Memory B cell (primary cell): Measurements from ENCODE around the gene CCL18.
"Not testable (repeated sequence)": the region's sequence is repeated elsewhere in the genome, so short reads cannot be mapped to it uniquely, and the experiment has no call there.

Source experiments
- ATAC-seq: fragments of 150-1000 bp; cut with Tn5 transposase; 2 replicates; pipeline ENCODE4 v1.10.0; 2021; ENCODE audit warnings: low read depth, mild to moderate bottlenecking, moderate library complexity
- DNase-seq, 2 donors: peaks; one replicate each; pipeline ENCODE4 v3.0.0; 2022; ENCODE audit warnings: low spot score in 2 of 2
- H3K27ac Mint-ChIP-seq: one replicate; pipeline ENCODE4 v1.8.0; 2022; ENCODE audit warnings: mild to moderate bottlenecking, moderate library complexity, mixed read lengths
- H3K27me3 Mint-ChIP-seq: one replicate; pipeline ENCODE4 v1.8.0; 2022; ENCODE audit warnings: mixed read lengths
- H3K36me3 Mint-ChIP-seq: one replicate; pipeline ENCODE4 v1.8.0; 2022; ENCODE audit warnings: mild to moderate bottlenecking, mixed read lengths
- H3K4me1 Mint-ChIP-seq: one replicate; pipeline ENCODE4 v1.8.0; 2022; ENCODE audit warnings: mixed read lengths
- H3K4me3 Mint-ChIP-seq: one replicate; pipeline ENCODE4 v1.8.0; 2022; ENCODE audit warnings: mild to moderate bottlenecking, moderate library complexity, mixed read lengths
- H3K9me3 Mint-ChIP-seq: one replicate; pipeline ENCODE4 v1.8.0; 2022; ENCODE audit warnings: mixed read lengths

CCL18 gene

GRCh38 chr17:36085765-36086164 lies 21.7 kb downstream of the CCL18 start:
- Mint-ChIP-seq H3K4me1 (peaks cover 28% of the 10 kb centered on the region), H3K9me3 (no peaks in the 10 kb centered on the region), H3K36me3 (no peaks in the 10 kb centered on the region), H3K27me3 (no peaks in the 10 kb centered on the region), H3K27ac (no peak overlapping the region), H3K4me3 (no peak overlapping the region)
- no peak for DNase-seq
- ATAC-seq: no peak

DNA sequence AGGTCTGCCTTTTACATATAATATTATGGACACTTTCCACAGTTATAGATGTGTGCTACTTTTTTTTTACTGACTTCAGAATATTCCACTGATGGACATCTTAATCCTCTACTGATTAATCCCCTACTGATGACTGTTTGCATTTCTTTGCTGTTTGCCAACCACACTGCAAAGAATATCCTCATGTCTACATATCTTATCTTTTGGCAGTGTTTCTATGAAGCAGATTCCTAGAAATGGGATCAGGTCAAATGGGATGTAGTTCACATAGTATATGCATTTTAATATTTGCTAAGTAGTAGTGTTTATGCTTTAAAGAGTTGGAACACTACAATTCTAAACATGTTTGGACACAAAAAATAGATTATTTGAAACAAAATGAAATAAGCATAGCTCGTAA lies 22.7 kb downstream of the CCL18 start:
- no peaks in the 10 kb centered on the region for H3K9me3 Mint-ChIP-seq
- H3K36me3 Mint-ChIP-seq: no peaks in the 10 kb centered on the region
- no peak for DNase-seq
- peaks cover 33% of the 10 kb centered on the region for H3K4me1 Mint-ChIP-seq
- ATAC-seq: no peak
- H3K4me3 Mint-ChIP-seq: no peak overlapping the region
- no peaks in the 10 kb centered on the region for H3K27me3 Mint-ChIP-seq
- H3K27ac Mint-ChIP-seq: no peak overlapping the region

- not testable (repeated sequence) for DNase-seq, H3K27me3 Mint-ChIP-seq, H3K36me3 Mint-ChIP-seq, H3K9me3 Mint-ChIP-seq, H3K27ac Mint-ChIP-seq, ATAC-seq, H3K4me3 Mint-ChIP-seq
- peaks cover 28% of the 10 kb centered on the region for H3K4me1 Mint-ChIP-seq
Measured at GRCh38 chr17:36087471-36087870, 23.4 kb downstream of the CCL18 start.

GRCh38 chr17:36087897-36088572 lies 24.0 kb downstream of the CCL18 start:
- H3K4me1 Mint-ChIP-seq: peaks cover 24% of the 10 kb centered on the region
- not testable (repeated sequence) for ATAC-seq, H3K4me3 Mint-ChIP-seq, DNase-seq, H3K27me3 Mint-ChIP-seq, H3K27ac Mint-ChIP-seq, H3K9me3 Mint-ChIP-seq, H3K36me3 Mint-ChIP-seq

GRCh38 chr17:36088670-36089338 lies 24.7 kb downstream of the CCL18 start:
- Mint-ChIP-seq H3K4me3 (no peak overlapping the region), H3K4me1 (peaks cover 27% of the 10 kb centered on the region), H3K36me3 (no peaks in the 10 kb centered on the region), H3K27me3 (peaks cover 2% of the 10 kb centered on the region), H3K9me3 (no peaks in the 10 kb centered on the region), H3K27ac (peak overlapping the region; percentile 15)
- no peak for DNase-seq
- ATAC-seq: no peak

DNA sequence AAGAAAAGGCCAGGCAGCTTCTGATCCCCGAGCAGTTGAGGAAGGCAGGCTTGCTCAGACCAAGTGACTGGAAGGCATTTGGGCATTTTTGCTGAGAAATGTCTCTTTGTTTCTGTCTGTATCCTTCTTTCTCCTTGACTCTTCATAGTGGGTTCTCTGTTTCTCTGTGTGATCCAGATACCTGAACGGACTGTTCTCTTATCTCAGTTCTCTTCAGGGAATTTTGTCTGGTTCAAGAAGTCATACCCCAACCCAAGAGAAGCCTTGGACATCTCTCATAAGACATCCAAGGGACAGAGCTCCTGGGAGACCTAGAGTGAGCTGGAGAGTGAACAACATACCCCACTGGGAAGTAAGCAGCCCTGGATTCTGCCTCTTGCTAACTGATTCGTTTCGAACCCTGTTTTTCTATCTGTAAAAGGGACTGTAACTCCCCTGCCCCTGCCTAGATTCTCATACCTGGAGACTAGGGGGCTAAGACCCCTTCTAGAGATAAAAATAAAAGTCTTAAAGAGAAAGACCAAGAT lies 25.3 kb downstream of the CCL18 start:
- Mint-ChIP-seq H3K4me3 (peak overlapping the region; percentile 66), H3K4me1 (peaks cover 30% of the 10 kb centered on the region), H3K27ac (peak overlapping the region; percentile 15), H3K36me3 (no peaks in the 10 kb centered on the region), H3K27me3 (peaks cover 5% of the 10 kb centered on the region), H3K9me3 (no peaks in the 10 kb centered on the region)
- ATAC-seq (no peak), DNase-seq (no peak)

DNA sequence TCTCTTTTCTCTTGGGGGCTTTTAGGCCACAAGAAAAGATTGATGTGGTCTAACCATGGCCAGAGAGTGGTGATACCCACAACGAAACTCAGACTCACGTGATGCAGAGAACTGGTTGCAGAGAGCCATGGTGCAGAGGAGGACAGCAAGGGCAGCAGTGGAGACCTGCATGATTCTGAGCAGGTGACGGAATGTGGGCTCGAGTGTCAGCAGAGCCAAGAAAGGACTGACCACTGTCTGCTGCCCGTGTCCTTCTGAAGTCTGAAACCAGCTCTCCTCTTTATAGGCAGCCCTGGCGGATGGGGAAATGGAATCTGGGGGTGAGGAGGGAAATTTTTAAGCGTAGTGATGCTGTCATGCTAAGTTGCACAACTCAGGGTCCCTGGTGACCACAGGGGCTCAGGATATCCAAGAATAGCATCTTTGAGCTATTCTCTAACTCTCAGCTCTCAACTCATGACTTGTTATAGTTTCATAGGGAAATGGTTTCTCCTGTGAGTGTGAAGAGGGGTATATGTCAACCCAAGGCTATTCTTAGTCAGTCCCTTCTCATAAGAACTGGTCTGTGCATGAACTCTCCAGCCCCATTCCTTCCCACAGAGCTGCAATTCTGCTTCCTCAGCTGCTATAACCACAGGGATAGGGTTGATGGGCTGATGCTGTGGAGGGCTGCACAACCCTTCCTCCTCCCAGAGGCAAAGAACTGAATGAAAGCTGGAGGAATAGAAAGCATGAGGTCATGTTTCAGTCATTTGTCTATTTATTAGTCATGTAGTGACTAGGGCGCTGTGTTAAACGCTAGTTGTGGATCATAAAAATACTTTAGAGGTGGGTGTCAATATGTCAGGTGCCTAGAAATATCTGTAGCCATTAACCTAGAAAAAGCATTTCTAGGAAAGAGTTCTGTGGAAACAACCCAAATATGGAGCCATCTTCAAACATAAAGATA lies 26.1 kb downstream of the CCL18 start, which contains the start of gene CCL3:
CCL3 (minus strand) TSS at position 256 of the 949 bp plus-strand sequence; CDS start at position 171, 85 bp downstream.
- H3K9me3 Mint-ChIP-seq: no peaks in the 10 kb centered on the region
- H3K27me3 Mint-ChIP-seq: peaks cover 7% of the 10 kb centered on the region
- peak within 1 kb of the TSS; percentile 66 for H3K4me3 Mint-ChIP-seq
- DNase-seq (peak; percentile 32 to 33), ATAC-seq (peak; percentile 89)
- peaks cover 35% of the 10 kb centered on the region for H3K4me1 Mint-ChIP-seq
- no peaks in the 10 kb centered on the region for H3K36me3 Mint-ChIP-seq
- peak within 1 kb of the TSS; percentile 15 for H3K27ac Mint-ChIP-seq

DNA sequence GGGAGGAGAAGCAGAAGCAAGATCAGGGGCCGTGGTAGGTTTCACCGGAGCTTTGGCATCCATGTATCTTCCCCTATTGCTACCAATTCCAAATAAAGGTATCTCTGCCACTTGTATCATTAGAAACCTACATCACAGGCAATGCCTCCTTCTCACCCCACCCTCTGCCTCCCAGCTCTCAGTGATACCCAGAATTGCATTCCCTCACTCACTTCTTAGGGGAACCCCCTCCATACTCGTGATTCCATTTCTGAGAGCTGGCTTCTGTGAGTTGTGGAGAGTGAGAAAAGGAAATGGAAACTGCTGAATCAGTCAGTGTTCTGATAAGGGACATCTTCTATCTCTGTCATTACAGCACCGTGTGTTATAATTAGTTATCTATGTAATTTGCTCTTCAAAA lies 28.2 kb downstream of the CCL18 start:
- H3K4me3 Mint-ChIP-seq: no peak overlapping the region
- ATAC-seq (peak; percentile 9), DNase-seq (no peak)
- no peaks in the 10 kb centered on the region for H3K9me3 Mint-ChIP-seq
- H3K27me3 Mint-ChIP-seq: peaks cover 7% of the 10 kb centered on the region
- peaks cover 37% of the 10 kb centered on the region for H3K4me1 Mint-ChIP-seq
- H3K36me3 Mint-ChIP-seq: no peaks in the 10 kb centered on the region
- H3K27ac Mint-ChIP-seq: no peak overlapping the region

DNA sequence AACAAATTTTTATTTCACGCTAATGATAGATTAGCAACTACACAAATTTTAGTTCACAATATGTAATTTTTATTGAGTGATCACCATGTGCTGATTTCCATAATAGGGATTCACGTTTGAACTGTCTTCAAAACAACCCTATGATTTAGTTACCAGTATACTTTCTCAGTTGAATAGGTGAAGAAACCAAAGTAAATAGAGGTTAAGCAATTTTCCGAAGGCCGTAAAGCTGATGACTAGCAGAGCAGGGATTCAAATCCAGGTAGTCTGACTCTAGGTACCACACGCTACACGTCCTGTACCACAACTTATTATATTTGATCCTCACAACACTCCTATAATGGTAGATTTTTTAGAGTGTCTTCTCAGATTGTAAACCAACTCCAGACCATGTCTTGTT lies 28.6 kb downstream of the CCL18 start:
- not testable (repeated sequence) for DNase-seq
- peaks cover 37% of the 10 kb centered on the region for H3K4me1 Mint-ChIP-seq

DNA sequence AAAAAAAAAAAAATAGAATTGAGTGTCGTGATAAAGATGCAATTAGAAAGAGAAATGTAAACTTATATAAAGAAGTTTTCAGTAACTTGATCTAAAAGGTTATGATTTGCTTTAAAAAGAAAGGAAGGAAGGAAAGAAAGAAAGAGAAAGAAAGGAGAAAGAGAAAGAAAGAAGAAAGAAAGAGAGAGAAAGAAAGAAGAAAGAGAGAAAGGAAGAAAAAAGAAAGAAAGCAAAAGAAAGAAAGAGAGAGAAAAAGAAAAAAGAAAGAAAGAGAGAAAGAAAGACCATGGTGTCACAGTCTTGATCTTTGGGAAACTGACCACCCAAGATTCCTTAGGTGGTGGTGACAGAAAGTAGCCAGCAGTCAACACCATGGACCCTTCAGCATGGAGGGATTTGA lies 30.2 kb downstream of the CCL18 start:
- H3K4me1 Mint-ChIP-seq: peaks cover 38% of the 10 kb centered on the region
- no peak overlapping the region for H3K4me3 Mint-ChIP-seq
- DNase-seq (no peak), ATAC-seq (no peak)
- H3K9me3 Mint-ChIP-seq: no peaks in the 10 kb centered on the region
- peaks cover 10% of the 10 kb centered on the region for H3K27me3 Mint-ChIP-seq
- peak overlapping the region; percentile 18 for H3K27ac Mint-ChIP-seq
- no peaks in the 10 kb centered on the region for H3K36me3 Mint-ChIP-seq

More for the DNA sequence above, 28.6 kb downstream of the CCL18 start:
- H3K36me3 Mint-ChIP-seq, H3K9me3 Mint-ChIP-seq, ATAC-seq, H3K4me3 Mint-ChIP-seq, H3K27ac Mint-ChIP-seq, H3K27me3 Mint-ChIP-seq: not testable (repeated sequence)

DNA sequence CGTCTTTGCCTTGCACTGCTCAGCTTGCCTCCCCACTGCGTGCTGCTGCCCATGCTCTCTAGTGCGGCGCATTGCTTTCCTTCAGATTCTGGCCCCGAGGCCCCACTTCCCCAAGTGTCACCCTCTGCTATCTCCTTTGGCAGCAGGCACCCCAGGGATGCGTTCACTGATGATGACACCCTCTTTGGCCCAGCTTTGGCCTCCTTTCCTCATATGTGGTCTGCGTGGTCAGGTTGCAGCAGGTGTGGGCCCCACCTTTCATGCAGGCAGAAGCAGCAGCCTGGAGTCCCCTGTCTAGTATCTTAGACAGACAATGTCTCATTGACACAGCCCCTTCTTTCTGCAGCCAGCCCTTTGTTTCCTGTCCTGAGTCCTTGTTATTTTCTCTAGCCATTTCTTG lies 30.7 kb downstream of the CCL18 start:
- Mint-ChIP-seq H3K4me3 (no peak overlapping the region), H3K27ac (no peak overlapping the region), H3K27me3 (peaks cover 12% of the 10 kb centered on the region), H3K4me1 (peaks cover 38% of the 10 kb centered on the region), H3K36me3 (no peaks in the 10 kb centered on the region), H3K9me3 (no peaks in the 10 kb centered on the region)
- DNase-seq (no peak), ATAC-seq (no peak)

- Mint-ChIP-seq H3K4me1 (peaks cover 35% of the 10 kb centered on the region), H3K4me3 (no peak overlapping the region), H3K9me3 (no peaks in the 10 kb centered on the region), H3K36me3 (no peaks in the 10 kb centered on the region), H3K27me3 (peaks cover 16% of the 10 kb centered on the region), H3K27ac (no peak overlapping the region)
- ATAC-seq (no peak), DNase-seq (no peak)
Measured at GRCh38 chr17:36095992-36096391, 31.9 kb downstream of the CCL18 start.

GRCh38 chr17:36099004-36099403 lies 34.9 kb downstream of the CCL18 start:
- not testable (repeated sequence) for H3K36me3 Mint-ChIP-seq, ATAC-seq, DNase-seq, H3K27ac Mint-ChIP-seq, H3K9me3 Mint-ChIP-seq, H3K4me3 Mint-ChIP-seq
- Mint-ChIP-seq H3K27me3 (peaks cover 14% of the 10 kb centered on the region), H3K4me1 (peaks cover 40% of the 10 kb centered on the region)
